Gastroesophageal sphincter (tissue), 3 donors: ENCODE data around the gene TJP3.

ENCODE experiments used
- CTCF ChIP-seq, 4 experiments: fragments of 200-600 bp in 2 of 4; fragments of 450-650 bp in 2 of 4; sonication (generic) in 1 of 4; IDR thresholded peaks; one replicate each; pipeline ENCODE4 v1.5.1; 2017 to 2019; ENCODE audit warnings: antibody characterized with exemption in 4 of 4, mild to moderate bottlenecking in 2 of 4, moderate library complexity in 2 of 4
- EP300 ChIP-seq: sonication (generic); formaldehyde crosslinking; IDR thresholded peaks from one replicate; pipeline ENCODE4 v1.6.1; 2017; ENCODE audit warnings: antibody characterized with exemption, mild to moderate bottlenecking
- POLR2A ChIP-seq, 2 donors: fragments of 450-650 bp; IDR thresholded peaks; one replicate each; pipeline ENCODE4 v1.6.1; 2017; ENCODE audit warnings: antibody characterized with exemption in 2 of 2, mild to moderate bottlenecking in 2 of 2, moderate library complexity in 1 of 2
- POLR2AphosphoS5 ChIP-seq: sonication (generic); formaldehyde crosslinking; IDR thresholded peaks from one replicate; pipeline ENCODE4 v1.6.1; 2017; ENCODE audit warnings: antibody characterized with exemption

- TF ChIP-seq EP300 (no peak), CTCF (IDR thresholded peaks at IDR 0.05) (no peak), POLR2A (IDR thresholded peaks at IDR 0.05) (no peak), POLR2AphosphoS5 (no peak)
These were observed 81.0 kb downstream of the TJP3 start for GRCh38 chr19:3788996-3789778.
